ENCODE results near the gene DFFB. TPM values are rescaled to one million over a fixed set of nuclear protein-coding genes. Genes with fewer than 3 reads are reported as not detected.

Gene DFFB
- total RNA-seq, 1 experiment from 2014 or later, result 9.0 TPM

GRCh38 chr1:3929126-3929525 lies 71.8 kb downstream of the DFFB start:
- no TSS peak for BruUV-seq (replicated peaks)
- ATAC-seq, result no peak
- no peaks in the 10 kb centered on the region for H3K79me2 ChIP-seq (ENCODE audit: insufficient read depth, low read length)
- H3K9ac ChIP-seq (ENCODE audit: low read length), result no peak overlapping the region
- H3K36me3 ChIP-seq (ENCODE audit: control insufficient read depth in 1 of 2, insufficient read depth in 2 of 2, low read length in 2 of 2), result no peaks in the 10 kb centered on the region
- H3K9me3 ChIP-seq (ENCODE audit: control insufficient read depth in 1 of 2, insufficient read depth in 1 of 2, low read depth in 1 of 2, low read length in 2 of 2), result no peaks in the 10 kb centered on the region; a peak in 1 of 4 replicates
- no peaks in the 10 kb centered on the region for H3K4me1 ChIP-seq (ENCODE audit: control insufficient read depth in 1 of 2, insufficient read depth in 2 of 2, low read length in 2 of 2)
- POLR2A ChIA-PET, result no interaction called here
- CTCF ChIA-PET, result no interaction called here
- intact Hi-C loops (cut with micrococcal nuclease), result no loop called here
- TF ChIP-seq REST (IDR thresholded peaks at IDR 0.05; ENCODE audit: low read depth) (no peak), FOSL1 (IDR thresholded peaks at IDR 0.05; ENCODE audit: low read depth) (no peak), ELF1 (IDR thresholded peaks at IDR 0.05; ENCODE audit: borderline replicate concordance, low read depth) (no peak), ZFX (IDR thresholded peaks at IDR 0.05) (no peak), TCF7L2 (IDR thresholded peaks at IDR 0.05; ENCODE audit: borderline replicate concordance, extremely low read depth, insufficient read depth, insufficient read length) (no peak), YY1 (IDR thresholded peaks at IDR 0.05; ENCODE audit: extremely low read depth, insufficient replicate concordance, low read depth, low read length) (no peak), ATF3 (IDR thresholded peaks at IDR 0.05) (no peak), CBX3 (IDR thresholded peaks at IDR 0.05; ENCODE audit: low read depth) (no peak)
- no peak overlapping the region for H3K4me3 ChIP-seq (replicated peaks in 1 of 2; ENCODE audit: low read depth in 1 of 2, low read length in 2 of 2)
- no peaks in the 10 kb centered on the region for H3K9me2 ChIP-seq (ENCODE audit: insufficient read depth)
- peaks cover 16% of the 10 kb centered on the region; the same call in 1 of the 2 replicates for H3K27me3 ChIP-seq (ENCODE audit: insufficient read depth, low read length)
- no peak for DNase-seq (ENCODE audit: low read depth, low spot score)
- H3K4me2 ChIP-seq (ENCODE audit: low read length), result no peak overlapping the region
- H3K27ac ChIP-seq (ENCODE audit: low read depth, low read length), result no peak overlapping the region
- no peak overlapping the region for H2AFZ ChIP-seq (ENCODE audit: low read depth, low read length, poor library complexity, severe bottlenecking)
- RAD21 ChIA-PET (ENCODE audit: low non-redundant PET in 1 of 2, low total read pairs in 2 of 2, uncharacterized antibody in 2 of 2, unreplicated experiment in 2 of 2), result no interaction called here
- no peaks in the 10 kb centered on the region for H4K20me1 ChIP-seq (ENCODE audit: insufficient read depth)
